HepG2 (cell line): ENCODE results near the gene SIK3. TPM values are rescaled to one million over a fixed set of nuclear protein-coding genes. Genes with fewer than 3 reads are reported as not detected.
A peak's percentile ranks its signal among the peaks of the same experiment; 100 is the strongest.

Experiments
- CAMTA2 ChIP-seq: sonication (generic); formaldehyde crosslinking; IDR thresholded peaks from 2 replicates; pipeline ENCODE4 v1.4.0; 2020; ENCODE audit warnings: mild to moderate bottlenecking, missing genetic modification reagents, borderline replicate concordance
- CREB1 ChIP-seq, 2 experiments: fragments of 450-650 bp in 1 of 2; IDR thresholded peaks; 2 replicates each; pipeline ENCODE4 v1.6.1; 2016 to 2017; ENCODE audit warnings: control low read depth in 1 of 2, mild to moderate bottlenecking in 1 of 2, missing compliant biosample characterization in 1 of 2, missing genetic modification characterization in 1 of 2
- DZIP1 ChIP-seq: sonication (generic); formaldehyde crosslinking; IDR thresholded peaks from 2 replicates; pipeline ENCODE4 v1.5.0; 2020; ENCODE audit warnings: mild to moderate bottlenecking, missing genetic modification reagents
- FIP1L1 ChIP-seq: fragments of 200-400 bp; formaldehyde crosslinking; IDR thresholded peaks from 2 replicates; pipeline ENCODE4 v1.6.1; 2018; ENCODE audit warnings: low read depth, mild to moderate bottlenecking, low read length, moderate library complexity, borderline replicate concordance; ENCODE audit not compliant: insufficient read depth
- HIVEP1 ChIP-seq: sonication (generic); formaldehyde crosslinking; IDR thresholded peaks from 2 replicates; pipeline ENCODE4 v1.4.0; 2020; ENCODE audit warnings: mild to moderate bottlenecking, missing genetic modification reagents
- IRF2 ChIP-seq: IDR thresholded peaks from 2 replicates; pipeline ENCODE4 v1.6.1; 2018; ENCODE audit warnings: missing genetic modification reagents, missing compliant biosample characterization
- KDM1A ChIP-seq: IDR thresholded peaks from 2 replicates; pipeline ENCODE4 v1.6.1; 2016; ENCODE audit warnings: missing compliant biosample characterization
- MLXIP ChIP-seq: sonication (generic); formaldehyde crosslinking; IDR thresholded peaks from 2 replicates; pipeline ENCODE4 v1.9.0; 2021; ENCODE audit warnings: missing genetic modification reagents, borderline replicate concordance
- MZF1 ChIP-seq: sonication (generic); formaldehyde crosslinking; IDR thresholded peaks from 2 replicates; pipeline ENCODE4 v1.8.1; 2023; ENCODE audit warnings: mild to moderate bottlenecking, missing genetic modification reagents, borderline replicate concordance
- SIX1 ChIP-seq: sonication (generic); formaldehyde crosslinking; IDR thresholded peaks from 2 replicates; pipeline ENCODE4 v1.4.0; 2020; ENCODE audit warnings: missing genetic modification reagents, borderline replicate concordance
- SMAD1 ChIP-seq: sonication (generic); formaldehyde crosslinking; IDR thresholded peaks from 2 replicates; pipeline ENCODE4 v1.4.0; 2020; ENCODE audit warnings: missing genetic modification reagents, low read depth, mild to moderate bottlenecking, borderline replicate concordance
- TBX2 ChIP-seq: sonication (generic); formaldehyde crosslinking; IDR thresholded peaks from 2 replicates; pipeline ENCODE4 v1.5.0; 2020; ENCODE audit warnings: missing genetic modification reagents, mild to moderate bottlenecking, borderline replicate concordance
- THAP7 ChIP-seq: sonication (generic); formaldehyde crosslinking; IDR thresholded peaks from 2 replicates; pipeline ENCODE4 v1.8.1; 2023; ENCODE audit warnings: mild to moderate bottlenecking, missing genetic modification reagents
- ZFP1 ChIP-seq: IDR thresholded peaks from 2 replicates; pipeline ENCODE4 v1.6.1; 2016
- ZFYVE20 ChIP-seq: sonication (generic); formaldehyde crosslinking; IDR thresholded peaks from 2 replicates; pipeline ENCODE4 v1.8.0; 2023; ENCODE audit warnings: low read depth, mild to moderate bottlenecking, moderate library complexity, missing genetic modification reagents, borderline replicate concordance
- ZKSCAN8 ChIP-seq: IDR thresholded peaks from 2 replicates; pipeline ENCODE4 v1.6.1; 2016; ENCODE audit warnings: borderline replicate concordance, missing genetic modification reagents, missing compliant biosample characterization
- ZNF850 ChIP-seq: sonication (generic); formaldehyde crosslinking; conservative IDR thresholded peaks from 2 replicates; pipeline ENCODE4 v1.9.0; 2021; ENCODE audit warnings: mild to moderate bottlenecking, missing genetic modification reagents
- polyA plus RNA-seq, 8 experiments: library from polyadenylated mRNA; depleted of rRNA in 3 of 8; stranded (reverse) in 7 of 8; unstranded in 1 of 8; fragments of >200 nt; fragmentation: Illumina TruSeq in 4 of 8; extraction: Trizol in 4 of 8; gene quantifications; 2 replicates each; pipeline versions ENCODE4 v1.2.1 to v1.2.3, GENCODE V29; 2011 to 2016; ENCODE audit warnings: low read depth in 4 of 8, missing spikeins in 1 of 8, mixed read lengths in 1 of 8; ENCODE audit not compliant: insufficient read depth in 1 of 8
- total RNA-seq, 5 experiments: library from RNA; depleted of rRNA; stranded (reverse); fragments of >200 nt; fragmentation: Illumina TruSeq; extraction: Trizol; gene quantifications; 2 replicates each; pipeline ENCODE4 v1.2.3, GENCODE V29; 2016; ENCODE audit warnings: low read depth in 1 of 5
- TF ChIP-seq, protein P1 (sequence below): sonication (generic); formaldehyde crosslinking; IDR thresholded peaks from 2 replicates; pipeline ENCODE4 v1.4.0; 2020; ENCODE audit warnings: missing genetic modification reagents, mild to moderate bottlenecking, borderline replicate concordance
- TF ChIP-seq, protein P2 (sequence below): IDR thresholded peaks from 2 replicates; pipeline ENCODE4 v1.6.1; 2016; ENCODE audit warnings: missing genetic modification reagents, missing compliant biosample characterization

SIK3 gene
- total and polyA plus RNA-seq, 2 of the 13 experiments (the other 11 are each of a cell fraction or from before 2014, with no cell fraction given): 5.7 to 9.8 TPM

GRCh38 chr11:116826751-116827431 lies 271.3 kb downstream of the SIK3 start (continued):
- TF ChIP-seq DZIP1 (no peak), SIX1 (CRISPR knock-in tag) (peak; percentile 47), TBX2 (CRISPR knock-in tag) (peak; percentile 83; the same call in 1 of the 2 replicates), ZNF850 (no peak), SMAD1 (CRISPR knock-in tag) (peak; percentile 89), ZKSCAN8 (CRISPR knock-in tag) (peak; percentile 61; the same call in 1 of the 2 replicates), ZFYVE20 (no peak), MZF1 (CRISPR knock-in tag) (no peak), MLXIP (CRISPR knock-in tag) (peak; percentile 97), HIVEP1 (CRISPR knock-in tag) (peak; percentile 85), IRF2 (CRISPR knock-in tag) (peak; percentile 80), CAMTA2 (CRISPR knock-in tag) (peak; percentile 86; the same call in 1 of the 2 replicates), KDM1A (CRISPR knock-in tag) (peak; percentile 94), THAP7 (CRISPR knock-in tag) (no peak), FIP1L1 (no peak), CREB1 (IDR thresholded peaks at IDR 0.05) (no peak), CREB1 (CRISPR knock-in tag; IDR thresholded peaks at IDR 0.05) (no peak), ZFP1 (no peak)
- TF ChIP-seq, protein P1, sequence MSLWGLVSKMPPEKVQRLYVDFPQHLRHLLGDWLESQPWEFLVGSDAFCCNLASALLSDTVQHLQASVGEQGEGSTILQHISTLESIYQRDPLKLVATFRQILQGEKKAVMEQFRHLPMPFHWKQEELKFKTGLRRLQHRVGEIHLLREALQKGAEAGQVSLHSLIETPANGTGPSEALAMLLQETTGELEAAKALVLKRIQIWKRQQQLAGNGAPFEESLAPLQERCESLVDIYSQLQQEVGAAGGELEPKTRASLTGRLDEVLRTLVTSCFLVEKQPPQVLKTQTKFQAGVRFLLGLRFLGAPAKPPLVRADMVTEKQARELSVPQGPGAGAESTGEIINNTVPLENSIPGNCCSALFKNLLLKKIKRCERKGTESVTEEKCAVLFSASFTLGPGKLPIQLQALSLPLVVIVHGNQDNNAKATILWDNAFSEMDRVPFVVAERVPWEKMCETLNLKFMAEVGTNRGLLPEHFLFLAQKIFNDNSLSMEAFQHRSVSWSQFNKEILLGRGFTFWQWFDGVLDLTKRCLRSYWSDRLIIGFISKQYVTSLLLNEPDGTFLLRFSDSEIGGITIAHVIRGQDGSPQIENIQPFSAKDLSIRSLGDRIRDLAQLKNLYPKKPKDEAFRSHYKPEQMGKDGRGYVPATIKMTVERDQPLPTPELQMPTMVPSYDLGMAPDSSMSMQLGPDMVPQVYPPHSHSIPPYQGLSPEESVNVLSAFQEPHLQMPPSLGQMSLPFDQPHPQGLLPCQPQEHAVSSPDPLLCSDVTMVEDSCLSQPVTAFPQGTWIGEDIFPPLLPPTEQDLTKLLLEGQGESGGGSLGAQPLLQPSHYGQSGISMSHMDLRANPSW: peak; percentile 75; the same call in 1 of the 2 replicates
- TF ChIP-seq, protein P2, sequence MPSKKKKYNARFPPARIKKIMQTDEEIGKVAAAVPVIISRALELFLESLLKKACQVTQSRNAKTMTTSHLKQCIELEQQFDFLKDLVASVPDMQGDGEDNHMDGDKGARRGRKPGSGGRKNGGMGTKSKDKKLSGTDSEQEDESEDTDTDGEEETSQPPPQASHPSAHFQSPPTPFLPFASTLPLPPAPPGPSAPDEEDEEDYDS (CRISPR knock-in tag): peak; percentile 78
